Measurements from ENCODE around the gene GPC6.

- TF ChIP-seq CTCF (IDR thresholded peaks at IDR 0.05; ENCODE audit: poor library complexity) (no peak), EZH2phosphoT487 (IDR thresholded peaks at IDR 0.05; ENCODE audit: low read depth, severe bottlenecking, unreplicated experiment) (no peak)
Measured at GRCh38 chr13:93407551-93407950, 180.9 kb downstream of the GPC6 start.
